Measurements from ENCODE around the gene MNAT1.

The MNAT1 gene

DNA sequence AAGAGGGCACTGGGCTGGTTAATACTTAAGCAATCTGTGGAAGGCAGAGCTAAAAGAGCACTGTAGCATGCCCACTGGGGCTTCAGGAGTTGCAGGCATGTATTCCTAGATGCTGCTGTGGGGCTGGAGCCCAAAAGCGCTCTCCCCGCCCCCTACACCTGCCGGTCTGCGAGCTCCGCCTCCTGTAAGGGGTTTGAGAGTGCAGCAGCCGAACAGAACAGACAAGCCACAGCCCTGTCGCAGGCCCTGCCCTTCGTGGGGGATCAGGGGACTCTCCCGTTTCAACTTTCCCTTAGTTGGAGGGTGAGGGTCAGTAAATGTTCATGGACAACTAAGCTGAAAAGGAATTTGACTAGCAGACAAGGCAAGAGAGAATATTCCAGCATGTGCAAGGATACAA is 264.1 kb downstream of the MNAT1 start:
- Histone ChIP-seq H3K27me3 (no peaks in the 10 kb centered on the region), H3K9me3 (no peaks in the 10 kb centered on the region), H3K36me3 (no peaks in the 10 kb centered on the region), H3K4me1 (ENCODE audit: control insufficient read depth in 1 of 2, insufficient read depth in 1 of 2, low read depth in 1 of 2, low read length in 1 of 2) (no peaks in the 10 kb centered on the region), H3K27ac (no peak overlapping the region), H3K4me3 (ENCODE audit: low read depth in 1 of 2, low read length in 1 of 2) (no peak overlapping the region)
- TF ChIP-seq, protein P1, sequence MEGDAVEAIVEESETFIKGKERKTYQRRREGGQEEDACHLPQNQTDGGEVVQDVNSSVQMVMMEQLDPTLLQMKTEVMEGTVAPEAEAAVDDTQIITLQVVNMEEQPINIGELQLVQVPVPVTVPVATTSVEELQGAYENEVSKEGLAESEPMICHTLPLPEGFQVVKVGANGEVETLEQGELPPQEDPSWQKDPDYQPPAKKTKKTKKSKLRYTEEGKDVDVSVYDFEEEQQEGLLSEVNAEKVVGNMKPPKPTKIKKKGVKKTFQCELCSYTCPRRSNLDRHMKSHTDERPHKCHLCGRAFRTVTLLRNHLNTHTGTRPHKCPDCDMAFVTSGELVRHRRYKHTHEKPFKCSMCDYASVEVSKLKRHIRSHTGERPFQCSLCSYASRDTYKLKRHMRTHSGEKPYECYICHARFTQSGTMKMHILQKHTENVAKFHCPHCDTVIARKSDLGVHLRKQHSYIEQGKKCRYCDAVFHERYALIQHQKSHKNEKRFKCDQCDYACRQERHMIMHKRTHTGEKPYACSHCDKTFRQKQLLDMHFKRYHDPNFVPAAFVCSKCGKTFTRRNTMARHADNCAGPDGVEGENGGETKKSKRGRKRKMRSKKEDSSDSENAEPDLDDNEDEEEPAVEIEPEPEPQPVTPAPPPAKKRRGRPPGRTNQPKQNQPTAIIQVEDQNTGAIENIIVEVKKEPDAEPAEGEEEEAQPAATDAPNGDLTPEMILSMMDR (IDR thresholded peaks at IDR 0.05): no peak

DNA sequence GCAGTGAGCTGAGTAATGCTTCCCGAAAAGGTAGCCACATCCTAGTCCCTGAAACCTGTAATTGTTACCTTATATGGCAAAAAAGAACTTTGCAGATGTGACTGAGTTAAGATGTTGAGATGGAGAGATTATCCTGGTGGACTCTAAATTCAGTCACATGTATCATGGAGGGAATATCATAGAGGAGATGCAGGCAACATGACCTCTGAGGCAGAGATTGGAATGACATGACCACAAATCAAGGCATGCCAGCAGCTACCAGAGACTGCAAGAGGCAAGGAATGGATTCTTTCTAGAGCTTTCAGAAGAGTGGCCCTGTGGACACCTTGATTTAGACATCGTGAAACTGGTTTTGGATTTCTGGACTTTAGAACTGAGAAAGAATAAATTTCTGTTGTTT is 265.0 kb downstream of the MNAT1 start:
- TF ChIP-seq, protein P1 (IDR thresholded peaks at IDR 0.05): no peak
- H3K27ac ChIP-seq: no peak overlapping the region
- no peaks in the 10 kb centered on the region for H3K36me3 ChIP-seq
- no peaks in the 10 kb centered on the region for H3K27me3 ChIP-seq
- no peaks in the 10 kb centered on the region for H3K9me3 ChIP-seq
- H3K4me3 ChIP-seq (ENCODE audit: low read depth in 1 of 2, low read length in 1 of 2): no peak overlapping the region
- no peaks in the 10 kb centered on the region for H3K4me1 ChIP-seq (ENCODE audit: control insufficient read depth in 1 of 2, insufficient read depth in 1 of 2, low read depth in 1 of 2, low read length in 1 of 2)

DNA sequence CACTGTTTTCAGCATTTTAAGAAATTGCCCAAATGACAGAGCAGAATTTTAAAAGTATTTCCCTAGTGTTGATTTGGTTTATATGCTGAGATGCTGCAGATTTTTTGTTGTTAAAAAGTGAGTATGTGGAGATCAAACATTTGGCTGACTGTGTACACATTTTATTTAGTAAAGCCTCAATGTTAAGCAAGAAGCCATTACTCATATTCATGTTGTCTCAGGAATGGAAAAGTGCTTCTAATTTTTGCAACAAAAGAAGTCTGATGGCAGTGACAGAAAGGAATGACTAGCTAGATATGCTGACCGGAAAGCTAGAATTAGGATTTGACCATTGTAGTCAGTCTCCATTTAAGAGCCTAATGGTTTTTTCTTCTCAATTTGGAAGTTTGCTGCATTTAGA is 269.0 kb downstream of the MNAT1 start:
- no peaks in the 10 kb centered on the region for H3K36me3 ChIP-seq
- TF ChIP-seq, protein P1 (IDR thresholded peaks at IDR 0.05): no peak
- H3K9me3 ChIP-seq: no peaks in the 10 kb centered on the region
- H3K27ac ChIP-seq: no peak overlapping the region
- no peaks in the 10 kb centered on the region for H3K4me1 ChIP-seq (ENCODE audit: control insufficient read depth in 1 of 2, insufficient read depth in 1 of 2, low read depth in 1 of 2, low read length in 1 of 2)
- H3K4me3 ChIP-seq (ENCODE audit: low read depth in 1 of 2, low read length in 1 of 2): no peak overlapping the region
- no peaks in the 10 kb centered on the region for H3K27me3 ChIP-seq

DNA sequence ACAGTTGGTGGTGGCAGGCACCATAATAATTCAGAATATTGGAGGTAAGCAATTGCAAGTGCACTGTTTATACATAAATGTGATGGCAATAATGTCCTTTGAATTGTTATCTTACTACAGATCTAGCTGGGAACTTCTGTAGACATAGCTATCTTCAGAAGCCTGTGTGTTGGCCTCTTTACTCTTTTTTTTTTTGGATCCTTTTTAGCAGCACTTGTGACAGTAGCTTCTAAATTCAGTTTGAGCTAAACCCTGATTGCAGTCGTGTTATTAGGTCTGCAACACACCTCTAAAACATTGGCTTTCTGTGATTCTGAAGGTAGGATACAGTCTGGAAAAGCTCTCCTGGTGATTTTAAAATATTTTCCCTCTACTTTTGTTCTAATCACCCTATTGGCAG is 285.0 kb downstream of the MNAT1 start:
- no peak overlapping the region for H3K27ac ChIP-seq
- no peaks in the 10 kb centered on the region for H3K4me1 ChIP-seq (ENCODE audit: control insufficient read depth in 1 of 2, insufficient read depth in 1 of 2, low read depth in 1 of 2, low read length in 1 of 2)
- H3K4me3 ChIP-seq (ENCODE audit: low read depth in 1 of 2, low read length in 1 of 2): no peak overlapping the region
- no peaks in the 10 kb centered on the region for H3K9me3 ChIP-seq
- no peaks in the 10 kb centered on the region for H3K36me3 ChIP-seq
- TF ChIP-seq, protein P1 (IDR thresholded peaks at IDR 0.05): no peak
- H3K27me3 ChIP-seq: no peaks in the 10 kb centered on the region

All from neutrophil (primary cell).